NT2/D1 (cell line): ENCODE data around the gene REV1.

Experiments used
- DNase-seq: peaks from one replicate; pipeline ENCODE4 v3.0.0-alpha.2; 2011; ENCODE audit warnings: low read depth, low spot score
- H3K27me3 ChIP-seq: 2 replicates; pipeline ENCODE4 v1.6.0; 2011; ENCODE audit warnings: mild to moderate bottlenecking; ENCODE audit not compliant: insufficient read length, insufficient read depth
- H3K36me3 ChIP-seq: 2 replicates; pipeline ENCODE4 v1.6.1; 2011; ENCODE audit warnings: mild to moderate bottlenecking, low read length, mixed read lengths; ENCODE audit not compliant: insufficient read depth, insufficient read length
- H3K4me1 ChIP-seq: 2 replicates; pipeline ENCODE4 v1.5.1; 2011; ENCODE audit not compliant: insufficient read depth, insufficient read length
- H3K4me3 ChIP-seq: 2 replicates; pipeline ENCODE4 v1.5.1; 2011; ENCODE audit warnings: low read depth; ENCODE audit not compliant: insufficient read length
- H3K9ac ChIP-seq: 2 replicates; pipeline ENCODE4 v1.6.0; 2011; ENCODE audit warnings: low read depth; ENCODE audit not compliant: insufficient read length
- H3K9me3 ChIP-seq: 2 replicates; pipeline ENCODE4 v1.5.1; 2011; ENCODE audit warnings: mild to moderate bottlenecking, low read length; ENCODE audit not compliant: insufficient read depth
- SUZ12 ChIP-seq: IDR thresholded peaks from 2 replicates; pipeline ENCODE4 v1.6.1; 2011; ENCODE audit not compliant: insufficient read length, insufficient read depth; ENCODE audit errors: extremely low read depth
- YY1 ChIP-seq: IDR thresholded peaks from 2 replicates; pipeline ENCODE4 v1.6.1; 2011; ENCODE audit not compliant: insufficient read length, insufficient read depth
- ZNF274 ChIP-seq: IDR thresholded peaks from 2 replicates; pipeline ENCODE4 v1.6.1; 2011; ENCODE audit warnings: mild to moderate bottlenecking, low read depth, low read length

Gene REV1

DNA sequence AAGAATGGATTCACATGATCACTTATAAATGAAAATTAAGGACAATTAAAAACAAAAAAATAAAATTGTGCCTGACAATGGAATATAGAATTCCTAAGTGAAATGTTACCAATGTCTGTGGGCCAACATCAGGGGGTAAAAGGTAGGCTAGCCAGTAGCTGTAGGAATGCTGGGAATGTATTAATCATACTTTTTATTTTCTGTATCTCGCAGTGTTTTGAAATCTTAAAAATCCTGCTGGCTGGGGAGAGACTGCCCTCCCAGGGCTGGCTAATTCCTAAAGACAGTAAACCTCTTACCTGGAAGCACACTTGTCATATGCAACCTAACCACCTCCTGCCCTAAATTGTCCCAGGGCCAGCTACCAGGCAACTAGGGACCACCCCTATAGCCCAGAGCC, 69.8 kb downstream of the REV1 start:
- no peak for DNase-seq
- H3K36me3 ChIP-seq: peaks cover 93% of the 10 kb centered on the region
- H3K4me3 ChIP-seq: no peak overlapping the region
- H3K9ac ChIP-seq: no peak overlapping the region
- no peaks in the 10 kb centered on the region for H3K4me1 ChIP-seq
- no peaks in the 10 kb centered on the region for H3K9me3 ChIP-seq
- no peak for TF ChIP-seq SUZ12
- TF ChIP-seq ZNF274: no peak
- no peak for TF ChIP-seq YY1
- no peaks in the 10 kb centered on the region for H3K27me3 ChIP-seq

- H3K4me3 ChIP-seq: no peak overlapping the region
- H3K4me1 ChIP-seq: no peaks in the 10 kb centered on the region
- no peak for DNase-seq
- TF ChIP-seq SUZ12: no peak
- TF ChIP-seq ZNF274: no peak
- H3K9me3 ChIP-seq: no peaks in the 10 kb centered on the region
- no peaks in the 10 kb centered on the region for H3K27me3 ChIP-seq
- H3K9ac ChIP-seq: no peak overlapping the region
- peaks cover 94% of the 10 kb centered on the region for H3K36me3 ChIP-seq
These were observed 72.4 kb downstream of the REV1 start for GRCh38 chr2:99417396-99417795.

- TF ChIP-seq SUZ12 (no peak), ZNF274 (no peak), YY1 (no peak)
- Histone ChIP-seq H3K36me3 (peaks cover 87% of the 10 kb centered on the region), H3K9ac (no peak overlapping the region), H3K4me1 (no peaks in the 10 kb centered on the region), H3K9me3 (no peaks in the 10 kb centered on the region), H3K4me3 (no peak overlapping the region), H3K27me3 (no peaks in the 10 kb centered on the region)
- no peak for DNase-seq
These were observed 75.3 kb downstream of the REV1 start for GRCh38 chr2:99414566-99414965.

DNA sequence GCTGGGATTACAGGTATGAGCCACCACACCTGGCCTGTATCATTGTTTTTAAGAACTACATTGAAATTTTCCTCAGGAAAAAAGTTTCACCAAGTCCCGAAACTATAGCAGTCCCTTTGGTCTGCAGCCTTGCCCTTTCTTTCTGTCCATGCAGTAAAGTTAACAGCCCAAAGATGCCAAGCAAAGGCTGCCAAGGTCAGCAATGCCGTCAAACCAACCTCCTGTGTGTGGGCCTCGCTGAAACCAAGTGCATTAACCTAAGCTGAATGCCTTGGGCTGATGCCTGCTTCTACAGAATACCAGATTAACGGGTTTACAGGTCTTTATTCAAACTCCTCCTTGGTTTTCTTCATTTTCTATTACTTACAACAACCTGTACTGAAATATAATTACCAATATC, 79.5 kb downstream of the REV1 start:
- H3K9ac ChIP-seq: no peak overlapping the region
- peaks cover 75% of the 10 kb centered on the region for H3K36me3 ChIP-seq
- no peaks in the 10 kb centered on the region for H3K9me3 ChIP-seq
- H3K4me3 ChIP-seq: no peak overlapping the region
- TF ChIP-seq SUZ12 (no peak), ZNF274 (no peak), YY1 (no peak)
- H3K4me1 ChIP-seq: no peaks in the 10 kb centered on the region
- H3K27me3 ChIP-seq: no peaks in the 10 kb centered on the region
- no peak for DNase-seq

- Histone ChIP-seq H3K36me3 (peaks cover 75% of the 10 kb centered on the region), H3K9me3 (no peaks in the 10 kb centered on the region), H3K27me3 (no peaks in the 10 kb centered on the region), H3K4me1 (peaks cover 8% of the 10 kb centered on the region), H3K9ac (no peak overlapping the region), H3K4me3 (no peak overlapping the region)
- no peak for DNase-seq
- no peak for TF ChIP-seq SUZ12
- no peak for TF ChIP-seq YY1
- TF ChIP-seq ZNF274: no peak
These were observed 83.7 kb downstream of the REV1 start for GRCh38 chr2:99406137-99406536.

DNA sequence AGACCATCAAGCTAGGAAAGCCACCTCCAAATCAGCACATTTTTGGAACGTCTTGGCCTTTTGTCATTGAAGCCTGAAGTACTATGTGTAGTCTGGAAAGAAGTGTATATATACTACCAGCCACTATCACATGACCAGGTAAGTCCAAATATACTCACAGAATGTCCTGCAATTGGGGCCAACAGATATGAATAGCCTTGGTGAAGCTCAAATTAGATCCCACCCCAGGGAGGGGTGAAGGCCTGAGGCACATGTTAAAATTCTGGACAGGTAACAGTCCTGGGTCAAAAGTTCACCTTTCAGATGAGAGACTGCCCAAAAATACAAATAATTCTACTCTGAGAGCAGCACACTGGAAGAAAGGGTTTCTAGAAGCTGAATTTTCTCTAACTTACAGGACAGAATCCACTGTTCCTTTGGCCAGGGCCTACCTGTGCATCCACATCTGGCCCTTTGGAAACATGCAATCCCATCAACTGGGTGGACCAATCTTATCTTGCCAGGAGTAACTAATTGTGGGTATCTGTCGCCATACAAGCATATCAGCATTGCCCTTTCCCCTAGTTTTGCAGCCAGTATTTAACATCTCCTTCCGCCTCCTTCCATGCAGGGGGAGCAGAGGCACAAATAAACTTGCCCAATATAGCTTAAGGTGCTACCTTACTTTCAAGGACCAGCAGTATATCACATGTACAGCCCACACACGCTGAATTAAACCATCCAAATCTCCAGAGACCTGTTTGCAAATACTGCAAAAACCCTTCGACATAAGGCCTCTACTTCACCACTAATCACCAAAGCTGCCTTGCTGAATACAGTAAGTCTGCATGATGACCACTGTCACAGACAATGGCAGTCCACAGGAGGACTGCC, 84.8 kb downstream of the REV1 start:
- Histone ChIP-seq H3K36me3 (peaks cover 80% of the 10 kb centered on the region), H3K27me3 (no peaks in the 10 kb centered on the region), H3K9ac (no peak overlapping the region), H3K4me1 (peaks cover 8% of the 10 kb centered on the region), H3K4me3 (no peak overlapping the region), H3K9me3 (no peaks in the 10 kb centered on the region)
- DNase-seq: no peak
- no peak for TF ChIP-seq YY1
- no peak for TF ChIP-seq ZNF274
- TF ChIP-seq SUZ12: no peak

DNA sequence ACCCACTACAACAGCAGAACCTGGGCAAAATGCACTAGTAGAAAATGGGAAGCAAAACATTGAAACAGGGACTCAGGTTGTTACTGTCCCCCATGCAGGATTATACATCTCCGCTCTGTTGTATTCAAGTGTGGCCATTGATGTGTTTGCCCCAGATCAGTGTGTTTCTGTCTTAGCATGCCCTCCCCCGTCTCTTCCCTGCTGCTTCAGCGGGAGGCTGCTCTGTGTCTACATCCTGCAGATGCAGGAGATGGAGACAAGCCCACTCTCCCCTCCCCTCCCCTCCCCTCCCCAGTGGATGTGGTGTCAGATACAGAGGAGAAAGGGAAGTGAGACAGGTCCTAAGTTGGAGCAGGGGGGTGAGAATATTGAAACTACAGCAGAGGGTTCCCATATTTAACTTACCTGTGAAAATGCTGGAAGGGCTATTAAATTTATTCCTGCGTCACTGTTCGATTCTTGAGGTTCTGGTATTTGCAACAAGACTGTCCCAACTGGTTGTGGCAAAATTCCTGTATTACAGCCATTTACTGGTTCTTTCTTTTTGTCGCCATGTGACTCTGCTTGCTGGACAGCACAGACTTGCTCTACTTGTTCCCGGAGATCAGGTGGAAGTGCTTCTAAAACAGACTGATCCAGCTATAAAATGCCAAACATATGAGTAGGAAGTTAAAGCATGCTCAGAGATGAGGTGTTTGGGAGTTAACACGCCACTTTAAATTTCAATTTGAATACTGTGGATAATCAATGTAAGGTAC, 85.6 kb downstream of the REV1 start:
- H3K4me3 ChIP-seq: no peak overlapping the region
- H3K36me3 ChIP-seq: peaks cover 79% of the 10 kb centered on the region
- no peak for TF ChIP-seq SUZ12
- no peak for TF ChIP-seq YY1
- TF ChIP-seq ZNF274: no peak
- DNase-seq: peak; percentile 22
- H3K9me3 ChIP-seq: no peaks in the 10 kb centered on the region
- no peaks in the 10 kb centered on the region for H3K27me3 ChIP-seq
- peaks cover 8% of the 10 kb centered on the region for H3K4me1 ChIP-seq
- H3K9ac ChIP-seq: no peak overlapping the region

DNA sequence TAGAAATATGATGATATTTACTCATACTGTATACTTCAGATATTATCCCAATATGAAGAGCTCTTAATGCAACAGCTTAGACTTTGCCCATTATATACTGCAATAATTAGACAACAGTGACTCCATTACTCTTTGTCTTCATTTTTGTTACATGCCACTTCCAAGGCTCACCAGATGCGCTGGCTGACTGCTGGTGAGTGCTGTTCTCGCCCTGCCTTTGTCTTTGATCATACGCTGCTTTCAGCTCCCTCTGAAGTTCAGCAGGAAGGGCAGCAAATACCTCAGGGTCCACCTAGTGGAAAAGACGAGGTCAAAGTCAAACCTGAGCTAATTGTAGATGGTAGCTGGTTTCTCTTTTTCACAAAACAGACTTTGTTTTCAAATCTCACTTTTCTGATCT, 86.3 kb downstream of the REV1 start:
- Histone ChIP-seq H3K36me3 (peaks cover 81% of the 10 kb centered on the region), H3K4me1 (peaks cover 8% of the 10 kb centered on the region), H3K9ac (no peak overlapping the region), H3K4me3 (no peak overlapping the region), H3K27me3 (no peaks in the 10 kb centered on the region), H3K9me3 (no peaks in the 10 kb centered on the region)
- DNase-seq: peak; percentile 43
- no peak for TF ChIP-seq YY1
- no peak for TF ChIP-seq SUZ12
- no peak for TF ChIP-seq ZNF274
